Parathyroid adenoma (tissue), 2 donors: Measurements from ENCODE around the gene FAM149A.

Experiments used
- H2AFZ ChIP-seq: fragments of 300-600 bp; sonication (generic); one replicate; pipeline ENCODE4 v1.7.0; 2017; ENCODE audit warnings: antibody characterized with exemption, mild to moderate bottlenecking
- H3K27ac ChIP-seq: fragments of 300-600 bp; sonication (generic); one replicate; pipeline ENCODE4 v1.7.0; 2017
- H3K27me3 ChIP-seq: fragments of 300-600 bp; sonication (generic); one replicate; pipeline ENCODE4 v1.7.0; 2017; ENCODE audit warnings: low read length; ENCODE audit not compliant: control insufficient read depth, insufficient read depth
- H3K36me3 ChIP-seq: fragments of 300-600 bp; sonication (generic); one replicate; pipeline ENCODE4 v1.7.0; 2017; ENCODE audit warnings: low read length; ENCODE audit not compliant: control insufficient read depth, insufficient read depth
- H3K4me1 ChIP-seq: fragments of 300-600 bp; sonication (generic); one replicate; pipeline ENCODE4 v1.7.0; 2017; ENCODE audit warnings: control low read depth
- H3K4me2 ChIP-seq: fragments of 300-600 bp; sonication (generic); one replicate; pipeline ENCODE4 v1.7.0; 2017; ENCODE audit warnings: low read length
- H3K4me3 ChIP-seq: fragments of 300-600 bp; sonication (generic); one replicate; pipeline ENCODE4 v1.7.0; 2017; ENCODE audit warnings: low read depth, low read length
- H3K79me2 ChIP-seq: fragments of 300-600 bp; sonication (generic); one replicate; pipeline ENCODE4 v1.7.0; 2017; ENCODE audit warnings: control low read depth
- H3K9ac ChIP-seq: fragments of 300-600 bp; sonication (generic); one replicate; pipeline ENCODE4 v1.7.0; 2017; ENCODE audit warnings: mild to moderate bottlenecking
- H3K9me3 ChIP-seq: fragments of 300-600 bp; sonication (generic); one replicate; pipeline ENCODE4 v1.7.0; 2017; ENCODE audit warnings: low read length; ENCODE audit not compliant: control insufficient read depth
- TF ChIP-seq, protein P1 (sequence below): fragments of 300-600 bp; sonication (generic); IDR thresholded peaks from one replicate; pipeline ENCODE4 v1.7.0; 2017; ENCODE audit warnings: antibody characterized with exemption, mild to moderate bottlenecking
- donor health status: primary hyperparathyroidism.

FAM149A gene

DNA sequence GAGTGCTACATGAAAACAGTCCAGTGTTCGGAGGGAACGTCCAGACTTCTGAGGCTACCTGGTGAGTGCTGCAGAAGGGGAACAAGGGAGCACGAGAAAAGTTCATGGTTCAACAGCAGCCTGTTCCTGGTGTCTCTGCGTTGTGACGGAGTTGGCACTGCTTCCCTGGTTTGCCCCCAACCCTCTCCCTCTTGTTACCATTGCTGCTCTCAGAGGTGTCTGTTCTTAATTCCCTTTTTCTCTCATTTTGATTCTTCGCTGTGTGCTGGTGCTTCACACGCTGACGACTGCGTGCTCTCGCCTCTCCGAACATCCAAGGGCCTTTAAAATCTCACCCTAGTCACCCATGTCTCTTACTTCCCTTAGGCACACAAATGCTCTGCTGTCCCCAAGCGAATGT, 1.6 kb upstream of the FAM149A start:
- Histone ChIP-seq H3K4me2 (no peak overlapping the region), H3K4me1 (no peaks in the 10 kb centered on the region), H3K27me3 (no peaks in the 10 kb centered on the region), H3K79me2 (no peaks in the 10 kb centered on the region), H3K9me3 (no peaks in the 10 kb centered on the region), H3K9ac (no peak overlapping the region), H3K27ac (no peak overlapping the region), H2AFZ (no peak overlapping the region), H3K36me3 (no peaks in the 10 kb centered on the region), H3K4me3 (no peak overlapping the region)
- TF ChIP-seq, protein P1, sequence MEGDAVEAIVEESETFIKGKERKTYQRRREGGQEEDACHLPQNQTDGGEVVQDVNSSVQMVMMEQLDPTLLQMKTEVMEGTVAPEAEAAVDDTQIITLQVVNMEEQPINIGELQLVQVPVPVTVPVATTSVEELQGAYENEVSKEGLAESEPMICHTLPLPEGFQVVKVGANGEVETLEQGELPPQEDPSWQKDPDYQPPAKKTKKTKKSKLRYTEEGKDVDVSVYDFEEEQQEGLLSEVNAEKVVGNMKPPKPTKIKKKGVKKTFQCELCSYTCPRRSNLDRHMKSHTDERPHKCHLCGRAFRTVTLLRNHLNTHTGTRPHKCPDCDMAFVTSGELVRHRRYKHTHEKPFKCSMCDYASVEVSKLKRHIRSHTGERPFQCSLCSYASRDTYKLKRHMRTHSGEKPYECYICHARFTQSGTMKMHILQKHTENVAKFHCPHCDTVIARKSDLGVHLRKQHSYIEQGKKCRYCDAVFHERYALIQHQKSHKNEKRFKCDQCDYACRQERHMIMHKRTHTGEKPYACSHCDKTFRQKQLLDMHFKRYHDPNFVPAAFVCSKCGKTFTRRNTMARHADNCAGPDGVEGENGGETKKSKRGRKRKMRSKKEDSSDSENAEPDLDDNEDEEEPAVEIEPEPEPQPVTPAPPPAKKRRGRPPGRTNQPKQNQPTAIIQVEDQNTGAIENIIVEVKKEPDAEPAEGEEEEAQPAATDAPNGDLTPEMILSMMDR, result no peak

DNA sequence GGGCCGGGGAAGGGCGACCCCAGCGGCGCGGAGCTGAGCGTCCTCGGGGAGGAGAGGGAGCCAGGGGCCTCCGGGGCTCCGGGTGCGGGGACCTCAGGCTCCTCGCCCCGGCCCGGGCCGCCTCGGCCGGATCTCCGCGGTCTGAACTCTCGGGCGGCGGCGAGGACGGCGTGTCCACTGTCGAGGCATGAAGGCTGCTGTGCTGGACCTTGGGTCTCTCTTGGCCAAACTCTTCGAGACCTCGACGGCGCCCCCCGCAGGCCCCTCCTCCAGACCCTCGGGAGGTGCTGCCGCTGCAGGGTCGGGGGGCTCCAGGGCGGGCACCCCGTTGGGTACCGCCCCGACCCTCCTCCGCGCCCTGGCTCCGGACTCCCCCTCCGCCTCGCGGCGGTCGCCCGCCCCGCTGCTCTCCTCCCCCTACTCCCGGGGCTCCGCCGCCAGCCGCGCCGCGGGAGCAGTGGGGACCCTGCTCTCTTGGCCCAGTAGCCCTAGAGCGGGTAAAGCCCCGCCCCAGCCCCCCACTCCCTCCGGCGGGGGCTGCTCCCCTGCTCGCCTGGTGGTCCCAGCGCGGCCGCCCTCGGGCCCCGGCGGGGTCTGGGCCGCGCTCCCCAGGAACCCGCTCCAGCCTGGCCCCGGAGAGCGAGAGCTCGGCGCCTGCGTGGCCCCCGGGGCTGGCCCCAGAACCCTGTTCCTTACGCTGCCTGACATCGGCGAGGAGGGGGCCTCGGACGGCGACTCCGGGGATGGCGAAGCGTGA, 564 bp downstream of the FAM149A start:
- Histone ChIP-seq H3K79me2 (no peaks in the 10 kb centered on the region), H3K27me3 (no peaks in the 10 kb centered on the region), H3K4me3 (peak overlapping the region; percentile 54), H3K9ac (no peak overlapping the region), H3K36me3 (no peaks in the 10 kb centered on the region), H3K4me1 (no peaks in the 10 kb centered on the region), H2AFZ (peak overlapping the region; percentile 77), H3K9me3 (no peaks in the 10 kb centered on the region), H3K4me2 (peak overlapping the region; percentile 25), H3K27ac (no peak overlapping the region)
- TF ChIP-seq, protein P1, result no peak

DNA sequence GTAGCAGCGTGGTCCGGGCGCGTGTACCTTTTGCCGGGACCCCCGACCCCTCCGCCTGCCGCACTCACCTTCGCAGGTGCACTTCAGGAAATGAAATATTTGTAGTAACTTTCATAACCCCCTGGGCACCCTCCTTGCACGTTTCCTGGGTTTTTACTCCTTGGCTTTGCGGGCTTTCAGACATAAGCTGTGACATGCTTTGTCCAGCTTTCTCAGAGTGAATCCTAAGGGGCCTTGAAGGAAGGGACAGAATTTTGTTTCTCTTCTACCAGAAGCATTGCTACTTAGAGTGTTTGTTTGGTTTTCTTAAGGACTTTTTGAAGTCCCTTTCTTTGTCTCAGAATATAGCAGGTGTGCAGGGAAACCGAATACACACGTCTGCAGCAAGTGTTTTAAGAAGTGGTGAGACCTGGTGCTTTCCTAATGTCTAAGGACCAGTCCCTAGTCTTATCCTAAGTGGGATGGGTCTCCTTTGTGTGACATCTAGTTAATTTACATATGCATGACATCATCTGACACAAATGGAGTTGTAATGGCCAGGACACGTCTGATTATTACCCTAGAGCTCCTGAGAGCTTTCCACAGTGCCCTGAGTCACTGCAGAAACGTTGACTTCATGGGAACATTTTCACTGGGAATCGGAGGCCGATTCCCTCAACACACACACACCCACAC, 1.3 kb downstream of the FAM149A start:
- Histone ChIP-seq H2AFZ (peak overlapping the region; percentile 77), H3K4me2 (peak overlapping the region; percentile 25), H3K9ac (no peak overlapping the region), H3K36me3 (no peaks in the 10 kb centered on the region), H3K4me3 (peak overlapping the region; percentile 54), H3K27me3 (no peaks in the 10 kb centered on the region), H3K9me3 (no peaks in the 10 kb centered on the region), H3K79me2 (no peaks in the 10 kb centered on the region), H3K4me1 (no peaks in the 10 kb centered on the region), H3K27ac (no peak overlapping the region)
- TF ChIP-seq, protein P1, result no peak

DNA sequence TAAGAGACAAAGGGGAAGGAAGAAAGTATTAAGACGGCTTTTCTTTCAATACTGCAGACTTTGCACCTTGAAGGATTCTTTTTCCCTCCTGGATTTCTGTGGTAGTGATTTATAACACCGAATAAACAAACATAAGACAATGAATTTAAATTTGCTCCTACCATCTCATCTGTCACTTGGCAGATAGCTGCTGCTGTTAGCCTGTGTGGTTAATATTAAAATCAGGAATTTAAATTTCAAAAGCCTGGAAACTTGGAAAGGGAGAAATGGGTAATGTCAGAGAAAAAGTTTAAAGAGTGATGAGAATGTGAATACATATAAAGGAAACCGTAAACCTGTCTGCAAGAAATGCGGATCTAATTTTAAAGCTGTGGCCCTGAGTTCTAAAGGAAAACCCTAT, 3.4 kb downstream of the FAM149A start:
- Histone ChIP-seq H3K27me3 (no peaks in the 10 kb centered on the region), H3K9me3 (no peaks in the 10 kb centered on the region), H2AFZ (no peak overlapping the region), H3K4me3 (no peak overlapping the region), H3K9ac (no peak overlapping the region), H3K27ac (no peak overlapping the region), H3K79me2 (no peaks in the 10 kb centered on the region), H3K4me2 (no peak overlapping the region), H3K36me3 (no peaks in the 10 kb centered on the region), H3K4me1 (no peaks in the 10 kb centered on the region)
- TF ChIP-seq, protein P1, result no peak
